ENCODE results near the gene P2RY14. TPM values are rescaled to one million over a fixed set of nuclear protein-coding genes. Genes with fewer than 3 reads are reported as not detected.

The P2RY14 gene
- total RNA-seq, 4 donors from 2014 or later: 5.8 to 21.2 (median 9.3) TPM

DNA sequence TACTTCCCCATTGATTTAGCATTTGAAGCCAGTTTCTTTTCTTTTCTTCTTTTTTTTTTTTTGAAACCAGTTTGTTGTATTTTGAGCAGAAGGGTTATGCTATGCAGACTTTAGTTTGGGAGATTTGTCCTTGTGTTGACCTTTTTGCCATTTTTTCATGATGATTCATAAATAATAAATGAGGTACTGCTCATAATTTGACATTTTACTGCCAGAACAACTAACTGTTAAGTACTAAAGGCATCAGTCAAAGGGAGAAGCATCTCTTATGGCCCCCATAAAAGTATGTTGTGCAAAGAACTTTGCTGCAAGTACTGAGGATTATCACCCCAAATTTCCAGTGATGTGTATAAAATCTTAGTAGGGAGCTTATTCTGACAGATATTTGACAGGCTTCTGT, 40.0 kb upstream of the P2RY14 start:
- TF ChIP-seq, protein P1, sequence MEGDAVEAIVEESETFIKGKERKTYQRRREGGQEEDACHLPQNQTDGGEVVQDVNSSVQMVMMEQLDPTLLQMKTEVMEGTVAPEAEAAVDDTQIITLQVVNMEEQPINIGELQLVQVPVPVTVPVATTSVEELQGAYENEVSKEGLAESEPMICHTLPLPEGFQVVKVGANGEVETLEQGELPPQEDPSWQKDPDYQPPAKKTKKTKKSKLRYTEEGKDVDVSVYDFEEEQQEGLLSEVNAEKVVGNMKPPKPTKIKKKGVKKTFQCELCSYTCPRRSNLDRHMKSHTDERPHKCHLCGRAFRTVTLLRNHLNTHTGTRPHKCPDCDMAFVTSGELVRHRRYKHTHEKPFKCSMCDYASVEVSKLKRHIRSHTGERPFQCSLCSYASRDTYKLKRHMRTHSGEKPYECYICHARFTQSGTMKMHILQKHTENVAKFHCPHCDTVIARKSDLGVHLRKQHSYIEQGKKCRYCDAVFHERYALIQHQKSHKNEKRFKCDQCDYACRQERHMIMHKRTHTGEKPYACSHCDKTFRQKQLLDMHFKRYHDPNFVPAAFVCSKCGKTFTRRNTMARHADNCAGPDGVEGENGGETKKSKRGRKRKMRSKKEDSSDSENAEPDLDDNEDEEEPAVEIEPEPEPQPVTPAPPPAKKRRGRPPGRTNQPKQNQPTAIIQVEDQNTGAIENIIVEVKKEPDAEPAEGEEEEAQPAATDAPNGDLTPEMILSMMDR (IDR thresholded peaks at IDR 0.05; ENCODE audit: low read depth): no peak

DNA sequence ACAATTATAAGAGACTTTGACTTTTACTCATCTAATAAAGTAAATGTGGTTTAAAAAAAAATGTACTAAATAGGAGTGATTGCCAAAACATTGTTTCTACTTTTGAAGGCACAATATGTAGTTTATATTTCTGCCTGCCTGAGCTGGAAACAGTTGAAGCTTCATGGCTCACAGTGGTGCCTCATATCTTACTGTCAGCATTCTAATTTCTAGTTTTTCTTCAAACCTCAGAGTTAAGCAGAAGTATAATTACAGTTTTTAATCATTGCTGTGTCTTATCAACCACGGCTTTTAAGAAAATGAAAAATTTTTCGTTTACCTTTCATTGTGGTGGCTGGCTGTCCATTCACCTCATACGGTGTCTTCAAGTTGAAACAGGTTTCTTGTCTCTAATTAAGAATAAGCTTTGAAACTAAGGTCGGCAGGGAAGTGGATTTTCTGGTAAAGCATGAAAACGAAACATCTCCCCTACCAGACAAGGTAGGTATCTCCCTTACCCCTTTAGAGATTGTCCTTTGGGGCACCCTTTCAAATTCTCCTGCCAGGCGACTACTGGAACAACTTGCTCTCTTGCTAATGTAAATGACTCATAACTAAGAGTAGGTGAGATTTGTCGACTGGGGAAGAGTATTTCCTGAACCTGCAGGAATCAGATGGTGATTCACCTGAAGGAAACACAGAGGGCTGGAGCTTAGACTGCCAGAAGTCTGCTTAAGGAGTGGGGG, 38.1 kb upstream of the P2RY14 start, which contains the start of gene GPR87:
Gene GPR87 (minus strand): TSS at position 554 of the 725 bp plus-strand sequence. CDS start 16,720 bp downstream, outside the sequence.
- TF ChIP-seq, protein P1 (IDR thresholded peaks at IDR 0.05; ENCODE audit: low read depth): no peak

DNA sequence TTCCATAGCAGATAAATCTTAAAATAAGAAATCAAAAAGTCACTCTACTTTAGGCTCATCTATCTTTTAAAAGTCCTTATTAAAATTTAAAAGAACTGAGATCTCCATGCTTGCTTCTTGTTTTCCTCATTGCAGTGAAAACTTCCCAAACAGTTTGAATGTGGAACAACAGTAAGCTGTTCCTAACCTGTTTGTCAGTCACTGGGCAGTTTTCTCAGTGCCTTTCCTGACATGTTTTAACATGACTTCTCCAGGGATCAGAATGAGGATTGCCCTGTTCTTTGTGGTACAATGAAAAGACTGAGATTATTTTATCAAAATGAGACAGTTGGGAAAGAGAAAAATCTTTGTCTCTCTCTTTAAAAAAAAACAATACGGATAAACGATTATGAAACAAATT, 37.5 kb upstream of the P2RY14 start:
- TF ChIP-seq, protein P1 (IDR thresholded peaks at IDR 0.05; ENCODE audit: low read depth): no peak

DNA sequence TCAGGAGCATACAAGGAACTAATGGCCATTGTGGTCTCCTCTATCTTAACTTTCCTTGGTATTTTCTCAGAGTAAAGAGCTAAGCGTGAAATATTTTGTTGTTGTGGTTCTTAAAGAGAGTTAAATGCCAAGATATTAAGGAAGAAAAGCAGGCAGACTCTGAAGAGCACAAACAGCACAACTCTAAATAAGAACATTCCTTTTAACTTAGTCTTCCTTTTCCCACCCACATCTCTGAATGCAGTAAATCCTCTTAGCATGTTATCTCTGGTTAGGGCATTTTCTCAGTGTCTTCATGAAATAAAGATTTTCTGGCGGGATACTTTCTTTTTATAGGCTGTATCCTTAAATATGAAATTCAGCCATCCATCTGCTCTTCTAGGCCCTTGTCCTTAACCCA, 36.8 kb upstream of the P2RY14 start:
- TF ChIP-seq, protein P1 (IDR thresholded peaks at IDR 0.05; ENCODE audit: low read depth): no peak

DNA sequence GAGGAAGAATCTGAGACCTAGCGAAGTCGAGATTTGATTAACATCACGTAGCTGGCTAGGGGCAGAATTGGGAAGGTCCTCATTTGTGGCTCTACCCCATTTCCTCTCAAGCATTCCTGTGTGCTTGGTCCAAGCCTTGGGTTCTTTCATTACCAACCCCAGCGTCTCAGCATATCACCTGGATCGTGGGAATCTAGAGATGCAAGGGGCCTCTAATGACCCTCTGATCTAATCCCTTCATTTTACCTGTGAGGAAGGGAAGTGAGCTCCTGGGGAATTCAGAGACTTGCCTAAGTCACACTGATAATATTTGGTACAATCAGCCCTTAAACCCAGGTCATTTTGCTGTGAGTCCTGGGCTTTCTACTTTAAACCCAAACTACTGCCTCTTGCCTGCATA, 36.3 kb upstream of the P2RY14 start:
- TF ChIP-seq, protein P1 (IDR thresholded peaks at IDR 0.05; ENCODE audit: low read depth): no peak

DNA sequence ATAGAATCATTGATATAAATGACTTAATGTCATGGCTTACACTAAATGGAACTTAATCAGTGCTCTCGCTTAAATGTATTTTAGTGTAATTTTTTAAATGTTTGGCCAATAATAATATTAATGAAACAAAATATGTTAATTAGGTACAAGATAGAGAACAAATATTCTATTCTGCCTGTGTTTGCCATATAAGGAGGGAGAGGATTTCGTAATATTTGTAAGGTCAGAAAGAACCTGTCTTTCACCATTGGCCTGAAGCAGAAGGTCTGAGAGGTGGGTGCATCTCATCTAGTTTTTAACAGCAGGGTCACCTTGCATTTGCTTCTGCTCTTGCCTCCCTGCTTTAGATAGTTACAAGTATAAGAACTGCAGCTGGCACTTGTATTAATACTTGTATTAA, 35.8 kb upstream of the P2RY14 start:
- TF ChIP-seq, protein P1 (IDR thresholded peaks at IDR 0.05; ENCODE audit: low read depth): no peak

DNA sequence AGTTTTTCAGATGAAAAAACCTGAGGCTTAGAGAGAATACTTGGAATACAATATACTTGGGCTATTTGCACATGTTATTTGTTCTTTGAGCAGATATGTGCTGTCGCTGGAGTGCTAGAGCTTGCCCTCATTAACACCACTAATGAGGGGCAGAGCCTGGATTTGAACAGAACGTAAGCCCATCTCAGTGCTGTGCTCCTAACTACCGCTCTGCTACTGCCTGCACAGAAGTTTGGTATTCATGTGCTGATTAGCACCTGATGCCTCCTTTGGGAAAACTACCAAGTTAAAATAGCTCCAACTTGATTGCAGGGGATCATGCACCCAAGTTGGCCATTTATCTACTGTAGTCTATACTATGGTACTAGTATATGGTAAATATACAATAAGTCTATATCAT, 34.6 kb upstream of the P2RY14 start:
- TF ChIP-seq, protein P1 (IDR thresholded peaks at IDR 0.05; ENCODE audit: low read depth): no peak
